ENCODE data around the gene UBE2D3. TPM values are rescaled to one million over a fixed set of nuclear protein-coding genes. Genes with fewer than 3 reads are reported as not detected.

The UBE2D3 gene
- total and polyA plus RNA-seq, 2 donors (not counting 1 experiment from before 2014, with no cell fraction given), result 403 to 427 TPM

GRCh38 chr4:102775805-102776204, 51.5 kb downstream of the UBE2D3 start:
- DNase-seq (ENCODE audit: low read depth in 2 of 2), result no peak
- peaks cover 2% of the 10 kb centered on the region for H3K4me1 ChIP-seq (ENCODE audit: control insufficient read depth, extremely low read depth, insufficient read depth, low read length)

GRCh38 chr4:102774254-102774653, 53.1 kb downstream of the UBE2D3 start:
- no peak overlapping the region for H3K27ac ChIP-seq (ENCODE audit: insufficient read depth, low read length)
- no peaks in the 10 kb centered on the region for H3K9me3 ChIP-seq (ENCODE audit: control insufficient read depth, insufficient read depth, low read depth, low read length)
- H3K4me2 ChIP-seq (ENCODE audit: extremely low read depth, insufficient read depth, low read length), result no peak overlapping the region
- no peak for DNase-seq (ENCODE audit: low read depth in 2 of 2)
- H3K27me3 ChIP-seq (ENCODE audit: control insufficient read depth, insufficient read depth, low read length), result no peaks in the 10 kb centered on the region
- no peak overlapping the region for H3K4me3 ChIP-seq (replicated peaks in 1 of 4; ENCODE audit: control extremely low read depth in 1 of 4, insufficient read depth in 1 of 4, low read depth in 3 of 4, low read length in 4 of 4)
- peaks cover 2% of the 10 kb centered on the region for H3K4me1 ChIP-seq (ENCODE audit: control insufficient read depth, extremely low read depth, insufficient read depth, low read length)
- TF ChIP-seq EZH2 (IDR thresholded peaks at IDR 0.05; ENCODE audit: low read length, missing control alignments) (no peak), CTCF (conservative IDR thresholded peaks at IDR 0.05 in 1 of 2, IDR thresholded peaks at IDR 0.05 in 1 of 2; ENCODE audit: low read depth in 1 of 2, low read length in 2 of 2) (no peak)
- H4K20me1 ChIP-seq (ENCODE audit: control insufficient read depth, extremely low read depth, insufficient read depth, low read length), result no peaks in the 10 kb centered on the region
- H2AFZ ChIP-seq (ENCODE audit: low read length), result no peak overlapping the region
- no peaks in the 10 kb centered on the region for H3K79me2 ChIP-seq (ENCODE audit: control insufficient read depth, insufficient read depth, low read length)
- no peak overlapping the region for H3K9ac ChIP-seq (ENCODE audit: insufficient read depth, low read length)
- H3K36me3 ChIP-seq (ENCODE audit: control insufficient read depth, insufficient read depth, low read length), result no peaks in the 10 kb centered on the region

More at GRCh38 chr4:102775805-102776204, 51.5 kb downstream of the UBE2D3 start:
- no peaks in the 10 kb centered on the region for H3K27me3 ChIP-seq (ENCODE audit: control insufficient read depth, insufficient read depth, low read length)
- no peak overlapping the region for H3K9ac ChIP-seq (ENCODE audit: insufficient read depth, low read length)
- no peak overlapping the region for H2AFZ ChIP-seq (ENCODE audit: low read length)
- no peak overlapping the region for H3K4me2 ChIP-seq (ENCODE audit: extremely low read depth, insufficient read depth, low read length)
- no peaks in the 10 kb centered on the region for H3K36me3 ChIP-seq (ENCODE audit: control insufficient read depth, insufficient read depth, low read length)
- H3K79me2 ChIP-seq (ENCODE audit: control insufficient read depth, insufficient read depth, low read length), result no peaks in the 10 kb centered on the region
- H3K9me3 ChIP-seq (ENCODE audit: control insufficient read depth, insufficient read depth, low read depth, low read length), result no peaks in the 10 kb centered on the region
- H4K20me1 ChIP-seq (ENCODE audit: control insufficient read depth, extremely low read depth, insufficient read depth, low read length), result no peaks in the 10 kb centered on the region
- no peak for TF ChIP-seq EZH2 (IDR thresholded peaks at IDR 0.05; ENCODE audit: low read length, missing control alignments)
- TF ChIP-seq CTCF (conservative IDR thresholded peaks at IDR 0.05 in 1 of 2, IDR thresholded peaks at IDR 0.05 in 1 of 2; ENCODE audit: low read depth in 1 of 2, low read length in 2 of 2), result no peak
- no peak overlapping the region for H3K27ac ChIP-seq (ENCODE audit: insufficient read depth, low read length)
- no peak overlapping the region for H3K4me3 ChIP-seq (replicated peaks in 1 of 4; ENCODE audit: control extremely low read depth in 1 of 4, insufficient read depth in 1 of 4, low read depth in 3 of 4, low read length in 4 of 4)

- H3K36me3 ChIP-seq (ENCODE audit: control insufficient read depth, insufficient read depth, low read length), result no peaks in the 10 kb centered on the region
- no peak overlapping the region for H3K4me2 ChIP-seq (ENCODE audit: extremely low read depth, insufficient read depth, low read length)
- no peaks in the 10 kb centered on the region for H3K79me2 ChIP-seq (ENCODE audit: control insufficient read depth, insufficient read depth, low read length)
- no peaks in the 10 kb centered on the region for H3K27me3 ChIP-seq (ENCODE audit: control insufficient read depth, insufficient read depth, low read length)
- no peak overlapping the region for H3K27ac ChIP-seq (ENCODE audit: insufficient read depth, low read length)
- H4K20me1 ChIP-seq (ENCODE audit: control insufficient read depth, extremely low read depth, insufficient read depth, low read length), result no peaks in the 10 kb centered on the region
- H2AFZ ChIP-seq (ENCODE audit: low read length), result no peak overlapping the region
- H3K4me3 ChIP-seq (replicated peaks in 1 of 4; ENCODE audit: control extremely low read depth in 1 of 4, insufficient read depth in 1 of 4, low read depth in 3 of 4, low read length in 4 of 4), result no peak overlapping the region
- H3K9ac ChIP-seq (ENCODE audit: insufficient read depth, low read length), result no peak overlapping the region
- DNase-seq (ENCODE audit: low read depth in 2 of 2), result no peak
- TF ChIP-seq EZH2 (IDR thresholded peaks at IDR 0.05; ENCODE audit: low read length, missing control alignments) (no peak), CTCF (conservative IDR thresholded peaks at IDR 0.05 in 1 of 2, IDR thresholded peaks at IDR 0.05 in 1 of 2; ENCODE audit: low read depth in 1 of 2, low read length in 2 of 2) (no peak)
- no peaks in the 10 kb centered on the region for H3K4me1 ChIP-seq (ENCODE audit: control insufficient read depth, extremely low read depth, insufficient read depth, low read length)
- H3K9me3 ChIP-seq (ENCODE audit: control insufficient read depth, insufficient read depth, low read depth, low read length), result no peaks in the 10 kb centered on the region
Observed at GRCh38 chr4:102772738-102773340, 54.5 kb downstream of the UBE2D3 start.
